ENCODE data around the gene DPP7. TPM values are rescaled to one million over a fixed set of nuclear protein-coding genes. Genes with fewer than 3 reads are reported as not detected.

Gene DPP7
- polyA plus RNA-seq, 3 donors from 2014 or later: 136 to 176 (median 168) TPM

GRCh38 chr9:137156567-137157375 lies 42.2 kb upstream of the DPP7 start:
- peak overlapping the region; percentile 18 to 66 (median 50) for H3K4me3 Mint-ChIP-seq
- H3K4me1 Mint-ChIP-seq: peaks cover 5 to 12% of the 10 kb centered on the region in 2 donors
- H3K27me3 Mint-ChIP-seq (ENCODE audit: low read depth in 3 of 3): peaks cover 7 to 24% (median 11%) of the 10 kb centered on the region in 3 donors
- no peaks in the 10 kb centered on the region for H3K36me3 Mint-ChIP-seq
- H3K9me3 Mint-ChIP-seq: no peaks in the 10 kb centered on the region
- peak; percentile 32 to 40 (median 37) for DNase-seq
- H3K27ac Mint-ChIP-seq: no peak overlapping the region

GRCh38 chr9:137152844-137153405 lies 38.4 kb upstream of the DPP7 start:
- DNase-seq: no peak
- no peak overlapping the region for H3K27ac Mint-ChIP-seq
- no peaks in the 10 kb centered on the region for H3K9me3 Mint-ChIP-seq
- no peak overlapping the region for H3K4me3 Mint-ChIP-seq
- no peaks in the 10 kb centered on the region for H3K36me3 Mint-ChIP-seq
- peaks cover 0 to 9% of the 10 kb centered on the region in 2 donors for H3K4me1 Mint-ChIP-seq
- H3K27me3 Mint-ChIP-seq (ENCODE audit: low read depth in 3 of 3): peaks cover 2 to 6% (median 4%) of the 10 kb centered on the region in 3 donors

- no peak overlapping the region for H3K4me3 Mint-ChIP-seq
- H3K36me3 Mint-ChIP-seq: no peaks in the 10 kb centered on the region
- H3K4me1 Mint-ChIP-seq: no peaks in the 10 kb centered on the region
- no peak for DNase-seq
- H3K27ac Mint-ChIP-seq: no peak overlapping the region
- no peaks in the 10 kb centered on the region for H3K9me3 Mint-ChIP-seq
- H3K27me3 Mint-ChIP-seq (ENCODE audit: low read depth in 3 of 3): peaks cover 0 to 5% (median 1%) of the 10 kb centered on the region in 3 donors
Measured at GRCh38 chr9:137150617-137151457, 36.3 kb upstream of the DPP7 start.

GRCh38 chr9:137149942-137150616 lies 35.5 kb upstream of the DPP7 start:
- DNase-seq: no peak
- no peaks in the 10 kb centered on the region for H3K4me1 Mint-ChIP-seq
- H3K4me3 Mint-ChIP-seq: no peak overlapping the region
- no peaks in the 10 kb centered on the region for H3K9me3 Mint-ChIP-seq
- peaks cover 0 to 5% (median 2%) of the 10 kb centered on the region in 3 donors for H3K27me3 Mint-ChIP-seq (ENCODE audit: low read depth in 3 of 3)
- no peaks in the 10 kb centered on the region for H3K36me3 Mint-ChIP-seq
- H3K27ac Mint-ChIP-seq: no peak overlapping the region

GRCh38 chr9:137149363-137149762 lies 34.8 kb upstream of the DPP7 start:
- Mint-ChIP-seq H3K27me3 (ENCODE audit: low read depth in 3 of 3) (peaks cover 0 to 5% (median 2%) of the 10 kb centered on the region in 3 donors), H3K4me3 (no peak overlapping the region), H3K27ac (no peak overlapping the region), H3K4me1 (no peaks in the 10 kb centered on the region), H3K36me3 (no peaks in the 10 kb centered on the region), H3K9me3 (no peaks in the 10 kb centered on the region)
- DNase-seq: no peak

- Mint-ChIP-seq H3K4me1 (no peaks in the 10 kb centered on the region), H3K27ac (no peak overlapping the region), H3K9me3 (no peaks in the 10 kb centered on the region), H3K36me3 (no peaks in the 10 kb centered on the region), H3K4me3 (no peak overlapping the region), H3K27me3 (ENCODE audit: low read depth in 3 of 3) (peaks cover 0 to 5% (median 2%) of the 10 kb centered on the region in 3 donors)
- no peak for DNase-seq
Measured at GRCh38 chr9:137148661-137149060, 34.1 kb upstream of the DPP7 start.

GRCh38 chr9:137148242-137148641 lies 33.7 kb upstream of the DPP7 start:
- H3K36me3 Mint-ChIP-seq: no peaks in the 10 kb centered on the region
- H3K9me3 Mint-ChIP-seq: no peaks in the 10 kb centered on the region
- H3K4me3 Mint-ChIP-seq: no peak overlapping the region
- no peaks in the 10 kb centered on the region for H3K4me1 Mint-ChIP-seq
- peaks cover 0 to 6% (median 2%) of the 10 kb centered on the region in 3 donors for H3K27me3 Mint-ChIP-seq (ENCODE audit: low read depth in 3 of 3)
- no peak for DNase-seq
- no peak overlapping the region for H3K27ac Mint-ChIP-seq

- Mint-ChIP-seq H3K4me1 (no peaks in the 10 kb centered on the region), H3K27ac (no peak overlapping the region), H3K36me3 (no peaks in the 10 kb centered on the region), H3K9me3 (no peaks in the 10 kb centered on the region), H3K27me3 (ENCODE audit: low read depth in 3 of 3) (peaks cover 0 to 8% (median 2%) of the 10 kb centered on the region in 3 donors), H3K4me3 (no peak overlapping the region)
- no peak for DNase-seq
Measured at GRCh38 chr9:137147793-137148160, 33.2 kb upstream of the DPP7 start.

GRCh38 chr9:137147091-137147792 lies 32.7 kb upstream of the DPP7 start:
- no peaks in the 10 kb centered on the region for H3K36me3 Mint-ChIP-seq
- H3K27me3 Mint-ChIP-seq (ENCODE audit: low read depth in 3 of 3): peaks cover 2 to 8% (median 4%) of the 10 kb centered on the region in 3 donors
- DNase-seq: no peak
- H3K4me1 Mint-ChIP-seq: no peaks in the 10 kb centered on the region
- H3K9me3 Mint-ChIP-seq: no peaks in the 10 kb centered on the region
- H3K27ac Mint-ChIP-seq: no peak overlapping the region
- no peak overlapping the region for H3K4me3 Mint-ChIP-seq

GRCh38 chr9:137146527-137146918 lies 32.0 kb upstream of the DPP7 start:
- no peak overlapping the region for H3K27ac Mint-ChIP-seq
- DNase-seq: no peak
- peaks cover 5 to 8% (median 6%) of the 10 kb centered on the region in 3 donors for H3K27me3 Mint-ChIP-seq (ENCODE audit: low read depth in 3 of 3)
- H3K36me3 Mint-ChIP-seq: no peaks in the 10 kb centered on the region
- H3K4me3 Mint-ChIP-seq: no peak overlapping the region
- no peaks in the 10 kb centered on the region for H3K4me1 Mint-ChIP-seq
- H3K9me3 Mint-ChIP-seq: no peaks in the 10 kb centered on the region

- Mint-ChIP-seq H3K27me3 (ENCODE audit: low read depth in 3 of 3) (peaks cover 6 to 9% (median 8%) of the 10 kb centered on the region in 3 donors), H3K4me1 (no peaks in the 10 kb centered on the region), H3K27ac (no peak overlapping the region), H3K4me3 (no peak overlapping the region), H3K36me3 (no peaks in the 10 kb centered on the region), H3K9me3 (no peaks in the 10 kb centered on the region)
- no peak for DNase-seq
Measured at GRCh38 chr9:137145731-137146526, 31.4 kb upstream of the DPP7 start.

- DNase-seq: no peak
- Mint-ChIP-seq H3K27me3 (ENCODE audit: low read depth in 3 of 3) (peaks cover 11 to 18% (median 15%) of the 10 kb centered on the region in 3 donors), H3K4me1 (peaks cover 0 to 2% of the 10 kb centered on the region in 2 donors), H3K36me3 (no peaks in the 10 kb centered on the region), H3K4me3 (no peak overlapping the region), H3K9me3 (no peaks in the 10 kb centered on the region), H3K27ac (no peak overlapping the region)
Measured at GRCh38 chr9:137143459-137143858, 28.9 kb upstream of the DPP7 start.

All from immature natural killer cell (primary cell).